HEK293 (cell line): ENCODE results near the gene ARHGAP32.
"Not testable (repeated sequence)": the region's sequence is repeated elsewhere in the genome, so short reads cannot be mapped to it uniquely, and the experiment has no call there.

Experiments used
- ZBTB17 ChIP-seq: fragments of 450-650 bp; formaldehyde crosslinking; IDR thresholded peaks from 2 replicates; pipeline ENCODE4 v1.5.1; 2016; ENCODE audit warnings: missing biosample characterization, missing genetic modification characterization
- TF ChIP-seq, protein P1 (sequence below): fragments of 450-650 bp; formaldehyde crosslinking; IDR thresholded peaks from 2 replicates; pipeline ENCODE4 v1.5.1; 2016; ENCODE audit warnings: missing biosample characterization, missing genetic modification characterization

DNA sequence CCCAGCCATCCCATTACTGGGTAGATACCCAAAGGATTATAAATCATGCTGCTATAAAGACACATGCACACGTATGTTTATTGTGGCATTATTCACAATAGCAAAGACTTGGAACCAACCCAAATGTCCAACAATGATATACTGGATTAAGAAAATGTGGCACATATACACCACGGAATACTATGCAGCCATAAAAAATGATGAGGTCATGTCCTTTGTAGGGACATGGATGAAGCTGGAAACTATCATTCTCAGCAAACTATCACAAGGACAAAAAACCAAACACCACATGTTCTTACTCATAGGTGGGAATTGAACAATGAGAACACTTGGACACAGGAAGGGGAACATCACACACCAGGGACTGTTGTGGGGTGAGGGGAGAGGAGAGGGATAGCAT is 7.0 kb downstream of the ARHGAP32 start:
- not testable (repeated sequence) for TF ChIP-seq ZBTB17 (tag by site-specific recombination)
- TF ChIP-seq, protein P1, sequence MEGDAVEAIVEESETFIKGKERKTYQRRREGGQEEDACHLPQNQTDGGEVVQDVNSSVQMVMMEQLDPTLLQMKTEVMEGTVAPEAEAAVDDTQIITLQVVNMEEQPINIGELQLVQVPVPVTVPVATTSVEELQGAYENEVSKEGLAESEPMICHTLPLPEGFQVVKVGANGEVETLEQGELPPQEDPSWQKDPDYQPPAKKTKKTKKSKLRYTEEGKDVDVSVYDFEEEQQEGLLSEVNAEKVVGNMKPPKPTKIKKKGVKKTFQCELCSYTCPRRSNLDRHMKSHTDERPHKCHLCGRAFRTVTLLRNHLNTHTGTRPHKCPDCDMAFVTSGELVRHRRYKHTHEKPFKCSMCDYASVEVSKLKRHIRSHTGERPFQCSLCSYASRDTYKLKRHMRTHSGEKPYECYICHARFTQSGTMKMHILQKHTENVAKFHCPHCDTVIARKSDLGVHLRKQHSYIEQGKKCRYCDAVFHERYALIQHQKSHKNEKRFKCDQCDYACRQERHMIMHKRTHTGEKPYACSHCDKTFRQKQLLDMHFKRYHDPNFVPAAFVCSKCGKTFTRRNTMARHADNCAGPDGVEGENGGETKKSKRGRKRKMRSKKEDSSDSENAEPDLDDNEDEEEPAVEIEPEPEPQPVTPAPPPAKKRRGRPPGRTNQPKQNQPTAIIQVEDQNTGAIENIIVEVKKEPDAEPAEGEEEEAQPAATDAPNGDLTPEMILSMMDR (tag by site-specific recombination): not testable (repeated sequence)
